Muscle of leg (tissue), 11 donors: ENCODE data around the gene SOX13. TPM values are rescaled to one million over a fixed set of nuclear protein-coding genes. Genes with fewer than 3 reads are reported as not detected.
A peak's percentile ranks its signal among the peaks of the same experiment; 100 is the strongest.

Experiments used
- DNase-seq: peaks from one replicate; pipeline ENCODE4 v3.0.0; 2013
- H3K27ac ChIP-seq: one replicate; pipeline ENCODE4 v1.5.1; 2013; ENCODE audit warnings: mild to moderate bottlenecking, low read length, control low read depth
- H3K27me3 ChIP-seq: one replicate; pipeline ENCODE4 v1.6.1; 2013; ENCODE audit warnings: low read length; ENCODE audit not compliant: control insufficient read depth, insufficient read depth
- H3K36me3 ChIP-seq: one replicate; pipeline ENCODE4 v1.6.1; 2013; ENCODE audit warnings: low read length; ENCODE audit not compliant: control insufficient read depth, insufficient read depth
- H3K4me1 ChIP-seq: one replicate; pipeline ENCODE4 v1.6.1; 2013; ENCODE audit warnings: low read length; ENCODE audit not compliant: control insufficient read depth, insufficient read depth
- H3K4me3 ChIP-seq: one replicate; pipeline ENCODE4 v1.5.1; 2013; ENCODE audit warnings: low read length, control low read depth
- H3K9me3 ChIP-seq: replicated peaks from 2 replicates; pipeline ENCODE4 v1.6.1; 2013; ENCODE audit warnings: low read depth, low read length; ENCODE audit not compliant: control insufficient read depth
- WGBS: methylation state at CpG from one replicate; pipeline ENCODE4 v1.1.5; 2013; ENCODE audit warnings: missing lambda C conversion rate; ENCODE audit not compliant: insufficient coverage; 5-methylcytosine and 5-hydroxymethylcytosine counted together
- polyA plus RNA-seq, 8 donors: library from polyadenylated mRNA; unstranded; fragments of 120-200 nt; gene quantifications; one replicate each; pipeline versions ENCODE4 v1.2.1 to v1.2.3, GENCODE V29; 2013; ENCODE audit warnings: inconsistent platforms in 1 of 8, low replicate concordance in 1 of 8; ENCODE audit not compliant: insufficient read length in 8 of 8, insufficient read depth in 1 of 8
- total RNA-seq: library from RNA; stranded (reverse); fragments of 120-200 nt; gene quantifications from one replicate; pipeline ENCODE4 v1.2.4, GENCODE V29; 2013

Gene SOX13
- total and polyA plus RNA-seq, 9 donors, result 11.0 to 29.3 (median 18.8) TPM

DNA sequence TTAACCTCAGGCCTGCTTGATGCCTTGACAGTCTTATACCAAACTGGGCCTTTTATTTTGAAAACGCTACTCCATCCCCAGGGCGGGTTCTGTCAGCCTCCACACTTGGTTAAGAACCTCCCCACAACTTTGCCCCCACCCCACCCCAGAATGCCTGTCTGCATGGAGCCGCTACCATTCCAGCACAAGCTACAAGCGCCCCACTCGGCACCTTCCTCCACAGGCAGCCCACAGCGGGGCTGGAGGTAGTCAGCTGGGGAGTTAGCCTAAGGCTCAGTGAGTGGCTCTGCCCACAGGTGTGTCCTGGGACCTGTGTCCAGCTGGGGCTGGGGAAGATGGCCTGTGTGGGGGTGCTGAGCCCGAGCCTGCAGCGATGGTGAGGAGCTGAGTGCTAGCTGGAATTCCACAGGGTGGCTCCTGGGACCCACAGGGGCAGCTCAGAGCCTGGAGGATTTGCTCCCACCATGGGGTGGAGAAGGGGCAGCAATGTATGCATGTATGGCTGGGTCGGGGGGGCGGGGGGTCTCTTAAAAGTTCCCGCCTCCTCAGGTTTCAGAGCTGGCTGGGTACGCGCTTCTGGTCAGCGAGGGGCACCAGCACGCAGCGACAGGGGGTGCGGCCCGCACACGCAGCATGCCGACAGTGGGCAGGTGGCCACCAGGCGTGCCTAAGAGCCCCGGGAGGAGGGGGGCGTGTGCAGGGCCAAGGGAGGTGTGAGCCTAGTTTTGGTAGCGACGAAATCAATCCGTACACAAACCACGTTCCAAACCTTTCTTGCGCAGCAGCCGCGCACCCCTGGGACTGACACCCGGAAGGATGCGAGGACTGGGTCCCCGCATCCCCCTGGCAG is 78.0 kb downstream of the SOX13 start:
- 10% methylated on average over 25 of the region's 33 CpGs for WGBS
- peaks cover 14% of the 10 kb centered on the region for H3K27me3 ChIP-seq
- peak; percentile 50 for DNase-seq
- peaks cover 18% of the 10 kb centered on the region for H3K4me1 ChIP-seq
- peak overlapping the region; percentile 54 for H3K4me3 ChIP-seq
- H3K27ac ChIP-seq, result peak overlapping the region; percentile 51
- H3K9me3 ChIP-seq, result no peaks in the 10 kb centered on the region
- H3K36me3 ChIP-seq, result no peaks in the 10 kb centered on the region

DNA sequence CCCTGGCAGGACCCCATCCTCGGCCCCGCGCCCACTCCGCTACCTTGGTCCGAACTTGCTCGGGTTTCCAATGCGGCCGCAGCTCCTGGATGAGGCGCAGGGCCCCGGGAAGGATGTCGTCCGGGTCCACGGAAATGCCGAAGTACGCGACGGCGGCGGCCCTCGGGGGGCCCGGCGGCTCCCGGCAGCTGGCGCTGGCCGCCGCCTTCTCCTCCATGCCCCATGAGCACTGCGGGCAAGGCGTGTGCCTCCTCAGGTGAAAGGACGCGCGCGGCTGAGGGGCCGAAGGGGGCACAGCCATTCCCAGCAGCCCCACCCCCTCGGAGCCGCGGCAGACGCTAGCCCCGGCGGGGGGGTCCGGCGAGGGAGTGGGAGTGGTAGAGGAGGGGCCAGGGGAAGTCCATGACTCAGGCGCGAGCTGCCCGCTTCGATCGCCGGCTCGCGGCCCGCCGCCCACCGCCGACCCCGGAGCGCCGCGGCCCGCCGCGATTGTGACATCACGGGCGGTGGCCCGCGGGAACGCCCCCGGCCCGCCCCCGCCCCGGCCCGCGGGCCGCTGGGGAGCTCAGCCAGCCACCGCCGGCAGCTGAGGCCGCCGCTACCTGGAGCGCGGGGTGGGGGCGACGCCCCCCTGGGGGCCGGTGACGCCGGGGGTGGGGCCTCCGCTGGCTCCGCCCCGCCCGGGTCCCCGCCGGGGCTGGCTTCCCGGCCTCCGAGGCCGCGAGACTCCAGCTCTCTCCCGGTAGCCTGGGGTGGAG is 78.8 kb downstream of the SOX13 start, which contains the start of gene ETNK2:
TSS of gene ETNK2 (minus strand) at position 493 of the 758 bp plus-strand sequence. CDS start at position 301, 192 bp downstream.
- peak within 1 kb of the TSS; percentile 51 for H3K27ac ChIP-seq
- H3K27me3 ChIP-seq, result peaks cover 14% of the 10 kb centered on the region
- under 1% methylated on average over 76 of the region's 94 CpGs for WGBS
- peaks cover 18% of the 10 kb centered on the region for H3K4me1 ChIP-seq
- peak within 1 kb of the TSS; percentile 54 for H3K4me3 ChIP-seq
- H3K9me3 ChIP-seq, result no peaks in the 10 kb centered on the region
- H3K36me3 ChIP-seq, result no peaks in the 10 kb centered on the region
- peak; percentile 80 for DNase-seq

DNA sequence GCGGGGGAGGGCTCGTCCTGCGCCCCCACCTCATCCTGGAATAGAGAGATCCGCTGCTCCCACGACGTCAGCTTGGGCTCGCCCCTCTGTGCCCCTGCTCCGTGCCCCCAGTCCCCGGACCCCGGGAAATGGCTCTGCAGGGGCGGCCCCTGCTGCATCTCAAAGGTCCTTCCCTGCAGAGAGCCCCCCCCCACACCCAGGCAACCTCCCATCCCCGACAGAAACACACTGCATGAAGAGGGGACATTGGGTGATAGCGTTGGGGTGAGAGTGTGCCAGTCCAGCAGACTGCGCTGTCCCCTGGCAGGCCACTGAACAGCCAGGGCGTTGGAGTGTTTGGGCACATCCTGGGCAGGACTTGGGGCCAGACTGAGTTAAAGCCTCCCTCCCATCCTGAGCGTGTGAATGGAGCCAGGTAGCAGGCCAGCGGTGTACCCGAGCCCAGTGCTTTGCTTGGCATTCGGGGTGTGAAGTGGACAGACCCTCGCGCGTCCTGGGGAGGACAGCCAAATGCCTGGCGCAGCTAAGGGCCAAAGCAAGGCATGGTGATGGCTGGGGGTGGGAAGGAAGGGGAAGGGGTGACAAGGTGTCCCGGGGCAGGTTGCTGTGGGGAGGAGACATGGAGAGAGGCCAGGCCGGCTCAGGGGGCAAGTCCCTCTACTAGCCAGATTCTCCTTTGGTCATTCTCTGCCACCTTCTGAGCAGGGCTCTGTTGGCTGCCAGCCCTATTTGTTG is 79.6 kb downstream of the SOX13 start:
- DNase-seq, result no peak
- no peak overlapping the region for H3K27ac ChIP-seq
- 30% methylated on average over 17 of the region's 25 CpGs for WGBS

DNA sequence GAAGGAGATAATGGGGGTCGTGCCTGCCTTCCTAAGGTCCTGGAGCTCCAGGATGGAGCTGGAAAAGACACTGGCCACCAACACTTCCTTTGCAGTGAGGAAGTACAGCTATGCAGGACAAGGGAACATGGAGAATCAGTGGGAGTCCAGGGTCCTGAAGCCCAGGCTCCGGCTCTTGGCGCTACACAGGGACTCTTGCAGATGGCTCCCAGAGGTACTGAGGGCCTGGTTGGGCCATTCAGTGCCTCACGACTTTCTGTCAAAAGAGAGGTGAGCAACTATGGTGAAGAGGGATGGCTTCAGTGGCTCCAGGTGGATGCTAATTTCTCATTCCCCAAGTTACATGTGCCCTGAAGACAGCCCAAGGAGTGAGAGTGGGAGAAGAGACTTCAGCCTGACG is 80.8 kb downstream of the SOX13 start:
- WGBS, result 97% methylated on average over 4 of the region's 5 CpGs
- peaks cover 14% of the 10 kb centered on the region for H3K27me3 ChIP-seq
- no peak for DNase-seq
- H3K4me1 ChIP-seq, result peaks cover 18% of the 10 kb centered on the region
- no peak overlapping the region for H3K27ac ChIP-seq
- no peaks in the 10 kb centered on the region for H3K9me3 ChIP-seq
- H3K36me3 ChIP-seq, result no peaks in the 10 kb centered on the region
- no peak overlapping the region for H3K4me3 ChIP-seq

More for the DNA sequence above, 79.6 kb downstream of the SOX13 start:
- Histone ChIP-seq H3K9me3 (no peaks in the 10 kb centered on the region), H3K4me3 (peak overlapping the region; percentile 50), H3K4me1 (peaks cover 18% of the 10 kb centered on the region), H3K27me3 (peaks cover 14% of the 10 kb centered on the region), H3K36me3 (no peaks in the 10 kb centered on the region)

DNA sequence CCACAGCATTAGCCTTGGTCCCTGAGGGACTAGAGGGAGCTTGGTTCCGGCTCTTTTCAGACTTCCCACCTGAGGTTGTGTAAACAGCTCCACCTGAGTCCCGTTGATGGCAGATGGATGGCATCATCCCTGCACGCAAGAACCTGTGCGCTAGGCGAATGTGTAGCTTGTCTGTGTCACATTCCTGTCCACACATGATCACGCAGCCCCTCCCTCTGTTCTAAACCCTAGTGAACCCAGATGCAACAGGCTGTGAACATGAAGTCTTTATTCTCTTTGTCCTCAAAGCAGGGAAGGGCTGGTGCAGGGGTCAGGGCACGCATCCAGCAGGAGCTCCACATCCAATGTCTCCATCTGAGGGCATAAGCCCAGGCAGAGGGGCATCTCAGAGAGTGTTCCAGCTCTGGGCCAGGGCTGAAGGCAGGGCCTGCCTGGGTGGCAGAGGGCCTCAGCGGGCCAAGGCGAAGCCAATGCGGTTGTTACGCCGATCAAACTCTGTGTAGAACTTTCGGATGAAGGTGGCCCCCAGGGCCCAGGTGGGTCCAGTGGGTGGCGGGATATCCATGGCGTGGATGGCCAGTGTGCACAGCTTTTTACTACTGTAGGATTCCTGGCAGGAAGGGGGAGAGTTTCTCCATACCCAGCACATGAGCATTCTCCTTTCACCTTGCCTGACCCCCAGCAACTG is 81.8 kb downstream of the SOX13 start:
- WGBS, result 94% methylated on average over 12 of the region's 15 CpGs
- Histone ChIP-seq H3K4me1 (peaks cover 18% of the 10 kb centered on the region), H3K36me3 (no peaks in the 10 kb centered on the region), H3K27ac (no peak overlapping the region), H3K9me3 (no peaks in the 10 kb centered on the region), H3K27me3 (peaks cover 14% of the 10 kb centered on the region), H3K4me3 (no peak overlapping the region)
- no peak for DNase-seq

DNA sequence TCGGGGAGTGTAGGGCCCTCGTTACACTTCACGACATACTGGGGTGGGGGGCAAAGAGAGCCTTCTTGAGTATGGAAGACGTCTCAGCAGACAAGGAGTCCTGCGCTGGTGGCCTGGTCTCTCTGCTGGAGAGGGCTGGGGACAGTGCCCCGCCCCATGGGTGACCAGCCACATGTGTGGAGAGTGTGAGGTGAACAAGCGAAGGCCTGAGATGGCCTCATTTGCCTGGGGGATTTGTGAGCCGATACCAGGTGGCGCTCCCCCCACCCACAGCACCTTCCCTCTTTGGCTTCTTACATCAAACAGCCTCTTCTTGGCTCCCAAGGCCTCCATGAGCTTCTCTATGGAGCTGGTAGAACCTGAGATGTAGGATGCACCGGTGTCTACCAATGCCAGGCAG is 83.0 kb downstream of the SOX13 start:
- no peak overlapping the region for H3K27ac ChIP-seq
- WGBS, result 81% methylated on average over 8 of the region's 10 CpGs
- no peak overlapping the region for H3K4me3 ChIP-seq
- H3K9me3 ChIP-seq, result no peaks in the 10 kb centered on the region
- H3K4me1 ChIP-seq, result peaks cover 11% of the 10 kb centered on the region
- no peaks in the 10 kb centered on the region for H3K36me3 ChIP-seq
- no peak for DNase-seq
- peaks cover 17% of the 10 kb centered on the region for H3K27me3 ChIP-seq

DNA sequence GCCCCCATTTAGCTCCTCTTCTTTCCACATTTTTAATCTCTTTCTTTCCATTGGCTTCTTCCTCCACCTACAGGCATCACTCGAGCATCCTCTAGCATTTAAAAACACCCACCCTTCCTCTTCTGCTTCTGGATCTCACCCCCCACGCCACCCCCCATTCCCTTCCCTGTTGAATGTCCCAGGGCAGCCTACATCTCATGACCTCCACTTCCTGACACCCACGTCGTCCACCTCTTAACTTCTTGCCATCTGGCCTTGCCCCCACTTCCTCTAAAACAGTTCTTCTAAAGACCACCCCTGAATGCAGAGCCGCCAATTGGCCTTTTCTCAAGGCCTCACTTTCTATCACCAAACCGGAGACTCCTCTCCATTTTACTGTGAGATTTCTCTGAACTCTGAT is 85.0 kb downstream of the SOX13 start:
- H3K27me3 ChIP-seq, result peaks cover 18% of the 10 kb centered on the region
- no peaks in the 10 kb centered on the region for H3K9me3 ChIP-seq
- 35% methylated on average over 6 of the region's 6 CpGs for WGBS

DNA sequence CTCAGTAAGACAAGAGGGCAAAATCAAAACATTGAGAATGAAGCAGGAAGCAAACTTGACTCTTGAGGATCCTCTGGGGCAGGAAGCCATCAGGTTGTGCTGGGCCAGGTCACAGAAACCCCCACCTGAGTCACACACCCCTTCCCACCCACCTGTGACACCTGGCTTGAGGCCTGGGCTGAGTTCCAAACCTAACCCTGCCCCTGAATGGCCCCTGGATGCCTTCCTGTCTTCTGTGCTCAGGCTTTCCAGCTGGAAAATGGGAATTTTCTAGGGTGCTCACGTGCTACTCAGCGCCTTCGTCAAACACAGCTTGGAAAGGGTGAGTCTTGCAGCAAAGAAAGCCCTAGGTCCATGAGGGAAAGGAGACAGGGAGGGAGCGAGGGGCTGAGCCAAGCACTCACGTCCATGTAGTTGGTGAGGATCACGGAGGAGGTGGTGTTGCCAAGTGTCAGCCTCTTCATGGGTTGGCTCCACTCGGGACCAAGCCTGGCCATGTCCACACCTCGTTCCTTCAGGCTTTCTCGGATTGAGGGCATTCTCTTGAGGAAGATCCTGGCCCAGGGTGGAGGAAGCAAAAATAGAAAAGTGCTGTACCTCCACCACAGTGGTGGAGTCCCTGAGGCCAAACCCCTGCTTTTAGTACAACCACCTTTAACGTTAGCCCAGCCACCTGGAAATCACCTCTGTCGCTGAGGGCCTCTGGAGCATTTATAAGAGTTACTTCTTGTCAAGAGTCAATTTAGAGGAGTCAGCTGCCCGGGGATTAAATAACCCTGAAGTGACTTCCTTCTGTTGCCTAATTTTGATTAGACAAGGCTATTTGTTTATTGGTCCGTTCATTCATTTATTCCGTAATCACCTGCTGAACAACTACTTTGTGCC is 88.9 kb downstream of the SOX13 start:
- peaks cover 18% of the 10 kb centered on the region for H3K27me3 ChIP-seq
- H3K9me3 ChIP-seq, result no peaks in the 10 kb centered on the region
- peaks cover 7% of the 10 kb centered on the region for H3K4me1 ChIP-seq
- DNase-seq, result no peak
- no peak overlapping the region for H3K27ac ChIP-seq
- no peak overlapping the region for H3K4me3 ChIP-seq
- whole genome bisulfite sequencing, result 53% methylated on average over 8 of the region's 14 CpGs
- H3K36me3 ChIP-seq, result no peaks in the 10 kb centered on the region

More for the DNA sequence above, 85.0 kb downstream of the SOX13 start:
- peaks cover 7% of the 10 kb centered on the region for H3K4me1 ChIP-seq
- DNase-seq, result no peak
- no peak overlapping the region for H3K4me3 ChIP-seq
- no peak overlapping the region for H3K27ac ChIP-seq
- no peaks in the 10 kb centered on the region for H3K36me3 ChIP-seq
